GM19468 (cell line): ENCODE results near the gene PRDM11.
"Not testable (repeated sequence)": the region's sequence is repeated elsewhere in the genome, so short reads cannot be mapped to it uniquely, and the experiment has no call there.

Experiments used
- ATAC-seq: cut with Tn5 transposase; IDR thresholded peaks from one replicate; pipeline ENCODE4 v1.9.1; 2021; ENCODE audit warnings: mild to moderate bottlenecking, moderate library complexity, moderate number of reproducible peaks; ENCODE audit not compliant: unreplicated experiment; ENCODE audit errors: extremely low read depth

Gene PRDM11

DNA sequence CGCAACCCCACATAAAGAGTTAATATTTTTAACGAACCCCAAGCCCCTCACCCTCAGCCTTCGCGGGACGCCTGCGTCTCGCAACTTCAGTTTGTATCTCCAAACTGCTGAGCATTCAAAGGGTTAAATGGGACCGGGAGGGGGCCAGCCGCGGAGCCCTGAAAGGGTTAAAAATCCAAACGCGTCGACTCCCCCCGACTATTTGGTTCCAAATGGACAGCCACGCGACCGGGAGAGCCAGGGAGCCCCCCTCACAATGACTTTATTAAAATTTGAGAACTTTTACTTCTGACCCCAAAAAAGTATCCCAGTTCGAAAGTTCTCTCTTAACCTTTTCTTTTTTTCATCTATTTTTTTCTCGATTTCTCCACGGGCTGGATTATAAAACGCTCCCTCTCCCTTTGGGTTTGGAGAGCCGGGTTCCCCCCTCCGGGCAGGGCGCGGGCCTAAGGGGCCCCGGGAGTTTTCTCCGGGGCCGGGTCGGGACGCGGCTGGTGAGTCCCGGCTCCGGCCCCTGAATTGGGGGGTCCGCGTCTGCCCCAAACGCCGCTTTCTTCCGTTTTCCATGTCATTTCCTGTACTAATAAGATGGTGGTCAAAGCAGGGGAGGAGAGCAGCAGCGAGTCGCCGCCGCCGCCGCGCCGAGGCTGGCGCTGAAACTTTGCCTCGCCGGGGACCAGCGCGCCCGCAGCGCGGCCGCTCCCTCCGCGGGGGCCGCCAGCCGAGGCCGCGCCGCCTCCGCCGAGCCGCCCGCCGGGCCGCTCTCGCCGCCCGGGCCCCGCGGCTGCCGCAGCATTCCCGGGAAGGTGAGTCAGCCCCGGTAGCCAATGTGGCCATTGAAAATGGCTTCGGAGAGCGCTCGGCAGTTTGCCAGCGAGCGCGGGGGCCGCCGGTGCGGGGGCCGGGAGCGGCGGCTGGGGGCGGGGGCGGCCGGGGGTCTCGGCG lies at the start of gene PRDM11:
Gene PRDM11 (plus strand): TSS at position 568 of the 945 bp plus-strand sequence. CDS start 35,128 bp downstream, outside the sequence.
- ATAC-seq: no peak

DNA sequence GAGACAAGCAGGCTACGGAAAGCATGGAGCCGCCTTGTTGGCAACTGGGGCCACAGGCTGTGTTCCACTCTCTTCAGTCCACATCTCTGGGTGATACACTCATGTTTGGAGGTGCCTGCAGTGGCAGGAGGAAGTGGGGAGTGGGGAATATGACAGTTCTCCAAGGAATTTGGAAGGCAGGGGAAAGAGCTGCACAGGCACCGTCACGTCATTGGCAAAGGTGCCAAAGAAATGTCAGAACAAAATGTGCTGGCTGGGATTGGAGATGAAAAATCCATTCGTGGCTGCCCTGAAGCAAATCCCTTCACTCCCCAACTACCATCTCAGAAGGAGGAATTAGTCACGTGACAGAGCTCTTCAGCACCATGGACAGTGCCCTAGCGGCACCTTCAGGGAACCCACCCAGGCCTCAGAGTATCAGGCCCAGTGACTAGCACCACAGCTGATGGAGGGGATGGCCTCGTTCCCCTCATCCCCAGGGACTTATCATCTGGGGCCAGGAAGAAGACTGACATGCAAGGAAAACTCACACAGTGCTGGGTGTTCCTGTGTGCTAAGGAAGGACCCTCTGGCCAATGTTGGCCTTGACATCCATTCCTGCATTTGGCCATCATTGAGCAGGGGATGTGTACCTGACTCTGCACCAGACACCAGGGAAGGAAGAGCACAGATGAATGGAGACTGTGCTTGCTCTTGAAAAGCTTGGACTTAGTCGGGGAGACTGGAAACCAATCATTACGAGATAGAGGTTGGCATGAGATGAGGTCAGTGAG lies 48.5 kb upstream of the PRDM11 start:
- ATAC-seq: no peak

DNA sequence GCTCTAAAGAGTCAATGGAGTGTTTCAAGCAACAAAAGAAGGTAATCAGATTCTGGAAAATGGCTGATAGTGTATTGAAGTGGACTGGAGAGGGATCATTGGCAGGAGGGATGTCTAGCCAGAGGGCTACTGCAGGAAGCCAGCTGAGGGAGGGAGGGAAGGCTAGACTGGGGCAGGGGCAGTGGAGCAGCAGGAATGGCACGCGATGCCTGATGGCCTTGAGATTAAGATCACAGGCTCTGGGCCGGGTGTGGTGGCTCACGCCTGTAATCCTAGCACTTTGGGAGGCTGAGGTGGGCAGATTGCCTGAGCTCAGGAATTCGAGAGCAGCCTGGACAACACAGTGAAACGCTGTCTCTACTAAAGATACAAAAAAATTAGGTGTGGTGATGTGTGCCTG lies 47.5 kb upstream of the PRDM11 start:
- no peak for ATAC-seq

DNA sequence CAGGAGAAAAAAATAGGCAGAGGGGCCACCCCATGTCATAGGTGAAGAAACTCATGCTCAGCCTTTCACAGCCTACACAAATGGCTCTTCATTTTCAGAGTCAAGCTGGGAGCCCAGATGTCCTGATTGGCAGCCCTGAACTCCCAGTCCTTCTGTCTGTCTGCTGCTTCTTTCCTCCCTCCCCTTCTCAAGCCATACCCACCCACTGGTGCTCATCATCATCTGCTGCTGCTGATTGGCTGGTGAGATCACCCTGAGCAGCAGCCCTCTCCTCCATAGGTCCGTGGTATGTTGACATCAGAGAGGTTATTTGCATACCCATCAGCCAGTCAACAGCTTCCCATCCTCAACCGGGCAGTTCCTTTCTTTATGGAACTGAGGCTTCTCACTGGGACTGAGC lies 46.1 kb upstream of the PRDM11 start:
- no peak for ATAC-seq

- no peak for ATAC-seq
Observed at GRCh38 chr11:45102361-45102809, 44.1 kb upstream of the PRDM11 start.

DNA sequence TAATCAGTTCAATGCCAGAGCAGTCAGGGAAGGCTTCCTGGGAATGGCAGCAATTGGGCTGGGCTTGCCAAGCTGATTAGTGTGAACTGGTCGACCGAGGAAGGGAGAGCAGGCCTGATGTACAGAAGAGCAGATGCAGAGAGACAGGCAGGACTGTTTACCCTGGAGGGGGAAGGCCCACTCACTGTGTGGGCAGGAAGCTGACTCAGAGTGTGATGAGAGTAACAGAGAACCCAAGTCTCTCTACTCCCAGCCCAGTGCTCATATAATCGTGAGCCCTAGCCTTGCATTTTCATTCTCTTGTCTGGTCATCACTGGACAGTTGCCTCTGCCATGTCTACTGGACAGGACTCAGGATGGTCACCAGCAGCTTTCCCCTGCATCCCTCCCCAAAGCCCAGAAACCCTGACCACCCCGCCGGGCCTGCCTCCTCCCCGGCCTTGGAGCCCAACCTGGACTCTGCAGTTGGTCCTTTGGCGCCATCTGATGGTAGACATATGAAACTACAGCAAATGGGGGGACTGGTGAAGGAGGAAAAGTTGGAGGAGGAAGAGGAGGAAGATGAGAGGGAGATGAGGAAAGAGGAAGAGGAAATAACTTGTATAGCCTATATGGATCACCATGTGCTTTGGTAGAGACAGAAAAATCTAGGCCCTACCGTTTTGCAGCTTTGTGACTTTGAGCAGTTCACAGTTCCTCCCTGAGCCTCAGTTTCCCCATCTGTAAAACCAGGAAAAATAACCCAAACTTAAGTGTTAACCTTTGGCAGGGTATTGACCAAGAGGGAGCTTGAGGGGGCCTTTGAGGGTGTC lies 43.4 kb upstream of the PRDM11 start:
- ATAC-seq: no peak

DNA sequence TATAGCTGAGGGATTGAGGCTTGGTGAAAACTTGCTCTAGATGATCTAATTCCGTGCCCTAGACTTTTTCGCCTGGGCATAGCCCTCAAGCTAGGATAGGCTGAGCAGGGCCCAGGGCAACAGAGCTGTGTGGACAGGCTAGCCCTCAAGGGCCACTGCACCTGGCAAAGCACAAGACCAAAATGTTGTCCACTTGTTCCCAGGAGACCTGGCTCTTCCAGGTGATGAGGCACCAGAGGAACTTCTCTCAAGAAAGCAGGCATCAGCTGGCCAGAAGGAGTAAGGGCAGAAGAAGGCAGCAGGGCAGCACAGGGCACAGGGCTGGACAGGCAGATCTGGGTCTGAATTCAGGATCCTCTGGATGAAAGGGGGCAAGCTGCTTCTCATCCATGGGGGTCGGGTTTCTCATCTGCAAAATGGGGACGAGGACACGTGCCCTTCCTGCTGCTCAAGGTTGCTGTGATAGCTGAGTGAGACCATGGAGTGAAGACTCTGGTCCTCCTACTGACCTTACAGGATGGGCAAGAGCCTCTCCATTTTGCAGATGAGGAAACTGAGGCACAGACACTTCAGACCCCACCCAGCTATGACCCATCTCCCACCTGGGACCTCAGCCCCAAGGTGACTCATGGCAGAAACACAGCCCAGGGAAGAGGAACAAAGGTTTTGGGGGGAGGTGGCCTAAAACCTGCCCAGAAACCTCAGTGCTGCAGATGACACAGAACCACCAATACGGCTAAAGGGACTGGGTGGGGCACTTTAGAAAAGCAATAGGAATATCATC lies 42.2 kb upstream of the PRDM11 start:
- no peak for ATAC-seq

GRCh38 chr11:45104790-45105084 lies 41.7 kb upstream of the PRDM11 start:
- ATAC-seq: no peak

DNA sequence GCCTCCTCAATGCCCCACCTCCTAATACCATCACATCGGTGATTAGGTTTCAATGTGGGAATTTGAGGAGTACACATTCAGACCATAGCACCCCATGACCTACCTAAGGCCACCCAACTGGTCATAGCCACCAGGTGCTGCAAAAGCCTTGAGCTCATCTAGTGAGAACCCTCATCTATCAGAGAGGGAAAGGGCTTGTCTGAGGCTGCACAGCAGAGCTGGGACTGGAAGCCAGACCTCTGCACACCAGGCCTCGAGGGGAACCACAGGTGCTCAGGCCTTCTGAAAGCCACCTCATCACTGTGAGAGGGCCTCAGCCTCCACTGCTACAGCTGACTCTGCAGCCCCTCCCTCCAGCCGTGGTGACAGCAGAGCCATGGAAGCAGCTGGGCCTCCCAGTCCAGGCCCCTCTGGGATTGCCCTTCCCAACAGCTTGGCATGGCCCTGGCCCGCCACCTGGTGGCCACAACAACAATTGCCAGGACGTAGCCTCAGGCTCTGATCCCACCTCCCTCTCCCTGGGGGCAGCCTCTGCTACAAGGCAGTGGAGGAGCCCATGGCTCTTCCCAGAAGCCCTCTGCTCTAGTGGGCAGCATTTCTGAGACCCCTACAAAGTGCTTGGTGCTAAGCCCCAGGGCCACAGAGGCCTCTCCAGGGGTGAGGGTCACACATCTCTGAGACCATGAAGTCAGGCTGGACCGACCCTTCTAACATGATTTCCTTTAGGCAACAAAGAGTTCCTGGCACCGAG lies 41.0 kb upstream of the PRDM11 start:
- no peak for ATAC-seq

DNA sequence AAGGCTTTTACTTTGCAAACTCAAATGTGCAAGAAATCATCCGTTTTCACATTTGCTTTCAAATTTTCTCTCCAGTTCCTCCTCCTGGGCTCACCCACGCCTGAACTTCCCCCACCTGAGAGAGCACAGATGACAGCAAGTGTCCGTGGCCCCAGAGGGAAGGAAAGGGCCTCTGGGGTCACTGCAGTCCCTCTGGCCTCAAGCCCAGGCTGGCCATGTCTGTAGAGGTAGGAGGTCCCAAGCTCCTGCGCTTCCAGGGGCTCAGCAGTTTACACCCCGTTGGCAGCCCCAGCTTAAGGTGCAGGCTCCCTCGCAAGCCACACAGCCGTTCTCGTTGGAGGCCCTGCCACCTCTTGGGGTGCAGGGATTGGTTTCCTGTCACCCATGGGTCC lies 40.5 kb upstream of the PRDM11 start:
- no peak for ATAC-seq

- no peak for ATAC-seq
Observed at GRCh38 chr11:45106440-45106839, 40.0 kb upstream of the PRDM11 start.

DNA sequence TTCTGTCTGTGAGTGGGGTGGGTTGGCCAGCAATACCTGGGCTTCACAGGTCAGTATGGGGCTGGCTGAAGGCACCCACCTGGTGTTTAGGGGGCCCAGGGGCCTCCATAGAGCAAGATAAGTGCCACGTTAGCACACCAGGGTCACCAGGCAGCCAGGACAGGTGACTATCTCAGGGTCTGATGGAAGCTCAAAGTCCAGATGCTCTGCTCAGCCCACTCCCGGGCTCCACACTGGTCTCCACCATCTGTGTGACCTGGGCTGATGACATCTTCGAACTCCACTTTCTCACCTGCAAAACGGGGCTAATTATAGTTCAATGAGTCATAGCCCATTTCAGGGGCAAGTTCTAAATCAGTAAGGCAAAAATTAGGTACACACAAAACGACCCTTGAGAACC lies 39.4 kb upstream of the PRDM11 start:
- no peak for ATAC-seq

DNA sequence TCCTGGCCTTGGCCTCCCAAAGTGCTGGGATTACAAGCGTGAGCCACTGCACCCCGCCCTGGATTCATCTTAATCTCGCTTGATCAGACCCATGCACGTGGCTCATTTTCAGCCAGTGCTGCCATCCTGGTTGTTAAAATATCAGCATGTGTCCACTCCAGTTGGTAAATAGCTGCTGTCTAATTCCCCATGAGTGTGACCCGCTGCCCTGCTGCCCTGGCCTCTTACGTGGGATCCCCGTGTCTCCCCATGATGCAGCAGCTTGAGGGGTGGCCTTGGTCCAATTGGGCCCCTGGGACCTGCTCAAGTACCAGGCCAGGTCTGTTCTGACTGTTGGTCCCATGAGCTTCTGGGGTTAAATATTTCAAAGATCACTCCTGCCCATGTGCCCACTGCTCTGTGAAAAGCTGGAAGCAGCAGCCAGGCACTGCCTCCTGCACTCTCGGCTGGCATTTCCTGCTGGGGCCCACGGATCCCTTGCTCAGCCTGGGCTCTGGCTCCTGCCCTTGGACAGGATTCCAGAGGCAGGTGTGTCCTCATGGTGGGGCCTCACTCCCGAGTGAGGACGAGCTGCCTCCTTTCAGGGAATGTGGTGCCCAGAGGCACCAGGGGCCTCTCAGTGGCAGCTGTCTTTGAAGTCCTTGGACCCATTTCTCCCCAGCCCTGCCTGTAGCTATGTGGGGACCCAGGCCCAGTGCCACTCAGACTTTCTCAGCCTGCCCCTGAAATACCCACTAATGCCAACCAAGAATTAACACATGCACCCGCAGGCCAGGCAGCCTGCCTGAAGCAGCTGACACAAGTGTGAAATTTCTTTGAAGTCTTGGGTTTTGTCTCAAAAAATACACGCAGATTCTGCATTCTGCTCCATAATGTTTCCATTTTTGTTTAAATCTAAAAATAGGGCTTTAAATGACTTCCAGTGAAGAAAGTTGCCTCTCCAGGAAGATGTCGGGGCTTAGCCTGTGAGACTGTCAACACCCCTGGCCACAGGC lies 38.1 kb upstream of the PRDM11 start:
- ATAC-seq: no peak

- ATAC-seq: no peak
Observed at GRCh38 chr11:45109400-45109799, 37.0 kb upstream of the PRDM11 start.

GRCh38 chr11:45110562-45110961 lies 35.9 kb upstream of the PRDM11 start:
- ATAC-seq: no peak

- ATAC-seq: no peak
Observed at GRCh38 chr11:45113807-45114206, 32.6 kb upstream of the PRDM11 start.

- not testable (repeated sequence) for ATAC-seq
Observed at GRCh38 chr11:45127836-45128235, 18.6 kb upstream of the PRDM11 start.

DNA sequence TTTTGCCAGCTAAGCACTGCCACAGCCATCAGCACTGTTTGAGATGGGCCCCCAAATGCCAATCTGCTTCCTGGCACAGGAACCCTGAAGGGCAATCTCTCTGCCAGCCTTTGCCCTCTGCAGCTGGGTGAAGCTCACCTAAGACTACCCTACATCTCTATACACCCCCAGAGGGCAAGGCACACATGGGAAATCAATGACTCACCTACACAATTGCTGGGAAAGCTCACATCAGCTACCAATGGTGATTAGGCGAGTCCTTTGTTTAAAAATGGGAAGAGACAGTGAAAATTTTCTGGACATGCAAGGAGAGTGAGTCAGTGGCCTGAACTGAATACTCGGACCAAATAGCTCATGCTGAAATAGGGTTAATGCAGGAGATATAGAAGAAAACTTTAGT lies 12.6 kb upstream of the PRDM11 start:
- no peak for ATAC-seq
